CD4-positive, alpha-beta T cell treated with Interleukin-15 for 1 hour (primary cell): Measurements from ENCODE around the gene PKDREJ.

Experiments used
- DNase-seq: peaks from one replicate; pipeline ENCODE4 v3.0.0-alpha.2; 2020

PKDREJ gene

GRCh38 chr22:46262449-46263215, 511 bp downstream of the PKDREJ start:
- DNase-seq = peak; percentile 69

- no peak for DNase-seq
These were observed 3.1 kb downstream of the PKDREJ start for GRCh38 chr22:46260038-46260437.

- DNase-seq = no peak
These were observed 3.8 kb downstream of the PKDREJ start for GRCh38 chr22:46259374-46259773.

- DNase-seq = no peak
These were observed 6.7 kb downstream of the PKDREJ start for GRCh38 chr22:46256358-46256958.

GRCh38 chr22:46251816-46252380, 11.2 kb downstream of the PKDREJ start:
- no peak for DNase-seq

GRCh38 chr22:46251266-46251665, 11.9 kb downstream of the PKDREJ start:
- DNase-seq = no peak

- DNase-seq = no peak
These were observed 12.4 kb downstream of the PKDREJ start for GRCh38 chr22:46250783-46251125.

GRCh38 chr22:46250035-46250782, 12.9 kb downstream of the PKDREJ start, which contains the start of gene CDPF1:
Gene CDPF1, minus strand, starts transcription at chr22:46250293. Its CDS starts 2,009 bp downstream, at chr22:46248284.
- peak; percentile 90 for DNase-seq

GRCh38 chr22:46247443-46247975, 15.6 kb downstream of the PKDREJ start:
- no peak for DNase-seq

GRCh38 chr22:46246178-46246577, 17.0 kb downstream of the PKDREJ start:
- DNase-seq = no peak

- DNase-seq = no peak
These were observed 17.6 kb downstream of the PKDREJ start for GRCh38 chr22:46245511-46245910.

- no peak for DNase-seq
These were observed 18.4 kb downstream of the PKDREJ start for GRCh38 chr22:46244771-46245170.

- DNase-seq = no peak
These were observed 21.1 kb downstream of the PKDREJ start for GRCh38 chr22:46242076-46242475.

- no peak for DNase-seq
These were observed 21.6 kb downstream of the PKDREJ start for GRCh38 chr22:46241396-46242007.

- no peak for DNase-seq
These were observed 22.2 kb downstream of the PKDREJ start for GRCh38 chr22:46240907-46241306.

GRCh38 chr22:46240506-46240905, 22.6 kb downstream of the PKDREJ start:
- DNase-seq = no peak

GRCh38 chr22:46240073-46240472, 23.1 kb downstream of the PKDREJ start:
- DNase-seq = no peak

- DNase-seq = no peak
These were observed 23.7 kb downstream of the PKDREJ start for GRCh38 chr22:46239261-46240048.

- DNase-seq = no peak
These were observed 24.6 kb downstream of the PKDREJ start for GRCh38 chr22:46238541-46238940.

GRCh38 chr22:46237453-46238124, 25.6 kb downstream of the PKDREJ start:
- DNase-seq = no peak

GRCh38 chr22:46234969-46235368, 28.2 kb downstream of the PKDREJ start:
- no peak for DNase-seq
